Upper lobe of right lung (tissue), 1 donor: Measurements from ENCODE around the gene SCAPER. TPM values are rescaled to one million over a fixed set of nuclear protein-coding genes. Genes with fewer than 3 reads are reported as not detected.
"Not testable (repeated sequence)": the region's sequence is repeated elsewhere in the genome, so short reads cannot be mapped to it uniquely, and the experiment has no call there.

Experiments
- ATAC-seq: fragments of 200-7000 bp; cut with Tn5 transposase; one replicate; pipeline ENCODE4 v1.9.1; 2020; ENCODE audit warnings: mild to moderate bottlenecking, moderate library complexity
- DNase-seq: peaks from one replicate; pipeline ENCODE4 v3.0.0-alpha.2; 2020
- H3K27ac ChIP-seq: fragments of 200-600 bp; one replicate; pipeline ENCODE4 v1.8.0; 2022
- H3K27me3 ChIP-seq: fragments of 200-600 bp; one replicate; pipeline ENCODE4 v1.8.0; 2022; ENCODE audit warnings: mild to moderate bottlenecking
- H3K36me3 ChIP-seq: fragments of 200-600 bp; one replicate; pipeline ENCODE4 v1.8.0; 2022
- H3K4me1 ChIP-seq: fragments of 200-600 bp; one replicate; pipeline ENCODE4 v1.8.0; 2022
- H3K4me3 ChIP-seq: fragments of 200-600 bp; one replicate; pipeline ENCODE4 v1.8.0; 2022; ENCODE audit warnings: mild to moderate bottlenecking
- H3K9me3 ChIP-seq: fragments of 200-600 bp; one replicate; pipeline ENCODE4 v1.8.0; 2022
- intact Hi-C: fragments of 100-400 bp; cut with DNase I; formaldehyde crosslinking; loops from one replicate; pipeline ENCODE4 v1.11.0; 2022
- microRNA-seq: library from miRNA; unstranded; fragments of <30 nt; microRNA quantifications from one replicate; pipeline ENCODE4 v1.2.0, GENCODE V29; 2020; ENCODE audit warnings: borderline microRNAs expressed
- total RNA-seq: library from RNA; stranded (reverse); fragmentation: NEBNext Ultra II Directional; extraction: Animal tissue kit (Norgen Biotek cat#: 25700); gene quantifications from one replicate; pipeline ENCODE4 v1.2.1, GENCODE V29; 2021
- TF ChIP-seq, protein P1 (sequence below): fragments of 200-600 bp; IDR thresholded peaks from one replicate; pipeline ENCODE4 v1.8.0; 2022; ENCODE audit warnings: antibody characterized with exemption
- donor health status: DM: no; HTN: yes; CAD: no; lungs with severe emphysema.

Gene SCAPER
- total RNA-seq, 1 donor from 2014 or later = 44.3 TPM

GRCh38 chr15:76298986-76299385 is 606.2 kb downstream of the SCAPER start:
- Histone ChIP-seq H3K4me1 (no peaks in the 10 kb centered on the region), H3K27ac (no peak overlapping the region), H3K27me3 (no peaks in the 10 kb centered on the region), H3K9me3 (no peaks in the 10 kb centered on the region), H3K4me3 (no peak overlapping the region), H3K36me3 (no peaks in the 10 kb centered on the region)
- ATAC-seq (no peak), DNase-seq (no peak)
- TF ChIP-seq, protein P1, sequence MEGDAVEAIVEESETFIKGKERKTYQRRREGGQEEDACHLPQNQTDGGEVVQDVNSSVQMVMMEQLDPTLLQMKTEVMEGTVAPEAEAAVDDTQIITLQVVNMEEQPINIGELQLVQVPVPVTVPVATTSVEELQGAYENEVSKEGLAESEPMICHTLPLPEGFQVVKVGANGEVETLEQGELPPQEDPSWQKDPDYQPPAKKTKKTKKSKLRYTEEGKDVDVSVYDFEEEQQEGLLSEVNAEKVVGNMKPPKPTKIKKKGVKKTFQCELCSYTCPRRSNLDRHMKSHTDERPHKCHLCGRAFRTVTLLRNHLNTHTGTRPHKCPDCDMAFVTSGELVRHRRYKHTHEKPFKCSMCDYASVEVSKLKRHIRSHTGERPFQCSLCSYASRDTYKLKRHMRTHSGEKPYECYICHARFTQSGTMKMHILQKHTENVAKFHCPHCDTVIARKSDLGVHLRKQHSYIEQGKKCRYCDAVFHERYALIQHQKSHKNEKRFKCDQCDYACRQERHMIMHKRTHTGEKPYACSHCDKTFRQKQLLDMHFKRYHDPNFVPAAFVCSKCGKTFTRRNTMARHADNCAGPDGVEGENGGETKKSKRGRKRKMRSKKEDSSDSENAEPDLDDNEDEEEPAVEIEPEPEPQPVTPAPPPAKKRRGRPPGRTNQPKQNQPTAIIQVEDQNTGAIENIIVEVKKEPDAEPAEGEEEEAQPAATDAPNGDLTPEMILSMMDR = no peak
- intact Hi-C loops = no loop called here

DNA sequence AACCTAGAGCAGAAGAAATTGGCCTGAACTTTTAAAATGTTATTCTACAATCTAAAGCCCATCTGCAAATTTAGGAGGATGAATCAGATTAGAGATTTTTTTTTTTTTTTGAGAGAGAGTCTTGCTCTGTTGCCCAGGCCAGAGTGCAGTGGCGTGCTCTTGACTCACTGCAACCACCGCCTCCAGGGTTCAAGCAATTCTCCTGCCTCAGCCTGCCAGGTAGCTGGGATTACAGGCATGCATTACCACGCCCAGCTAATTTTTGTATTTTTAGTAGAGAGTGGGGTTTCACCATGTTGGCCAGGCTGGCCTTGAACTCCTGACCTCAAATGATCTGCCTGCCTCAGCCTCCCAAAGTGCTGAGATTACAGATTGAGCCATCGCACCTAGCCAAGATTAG is 607.2 kb downstream of the SCAPER start:
- not testable (repeated sequence) for H3K4me3 ChIP-seq, ATAC-seq, H3K9me3 ChIP-seq

More for the DNA sequence above, 607.2 kb downstream of the SCAPER start:
- H3K36me3 ChIP-seq, H3K27ac ChIP-seq, H3K4me1 ChIP-seq, intact Hi-C loops, DNase-seq, H3K27me3 ChIP-seq: not testable (repeated sequence)

Small RNA genes lying within 50 kb of the gene (microRNA-seq; reads per million reads assigned to microRNA genes)
- not detected for gene MIR3713

Other genes starting within 250 kb of the SCAPER start
- 39.4 TPM for gene RCN2, start 26.4 kb upstream of the SCAPER start, total RNA-seq
- gene PSTPIP1, start 89.8 kb upstream of the SCAPER start, total RNA-seq = 16.0 TPM
- 359 TPM for gene TSPAN3, start 165.8 kb upstream of the SCAPER start, total RNA-seq